ENCODE data around the gene MAPK4.
"Not testable (repeated sequence)": the region's sequence is repeated elsewhere in the genome, so short reads cannot be mapped to it uniquely, and the experiment has no call there.

Gene MAPK4

DNA sequence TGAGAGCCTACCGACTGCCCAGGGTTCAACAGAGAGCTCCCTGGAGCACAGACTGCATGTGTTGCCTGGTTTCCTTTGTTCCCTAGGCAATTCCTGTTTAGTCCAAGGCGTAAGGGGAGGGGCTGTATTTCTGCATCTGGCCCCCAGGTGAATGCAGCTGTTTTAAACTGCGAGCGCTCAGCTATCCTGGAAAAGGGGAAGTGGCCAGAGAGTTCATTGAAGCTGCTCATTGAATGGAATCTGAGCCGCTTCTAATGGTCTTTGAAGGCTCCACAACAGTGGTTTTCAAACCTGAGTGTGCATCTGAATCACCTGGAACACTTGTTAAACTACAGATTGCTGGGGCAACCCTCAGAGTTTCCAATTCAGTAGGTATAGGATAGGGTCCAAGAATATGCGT lies 18.1 kb downstream of the MAPK4 start:
- DNase-seq = no peak

DNA sequence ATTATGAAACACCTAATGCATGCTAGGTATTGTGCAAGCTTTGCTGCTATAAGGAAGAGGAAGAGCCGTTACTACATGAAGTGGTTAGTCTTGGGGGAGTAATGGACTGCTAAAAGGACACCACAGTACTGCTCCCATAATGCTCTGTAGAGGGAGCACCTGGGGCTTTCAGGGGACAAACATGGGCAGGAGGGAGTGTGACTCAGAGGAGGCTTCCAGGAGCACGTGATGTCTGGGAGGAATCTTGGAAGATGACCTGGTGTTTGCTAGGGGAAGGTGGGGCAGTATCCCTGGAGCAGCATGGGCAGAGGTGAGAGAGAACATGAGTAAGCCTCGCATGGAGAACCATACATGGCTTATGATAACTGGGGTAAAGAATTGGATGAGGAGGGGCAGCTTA lies 18.8 kb downstream of the MAPK4 start:
- DNase-seq = no peak

DNA sequence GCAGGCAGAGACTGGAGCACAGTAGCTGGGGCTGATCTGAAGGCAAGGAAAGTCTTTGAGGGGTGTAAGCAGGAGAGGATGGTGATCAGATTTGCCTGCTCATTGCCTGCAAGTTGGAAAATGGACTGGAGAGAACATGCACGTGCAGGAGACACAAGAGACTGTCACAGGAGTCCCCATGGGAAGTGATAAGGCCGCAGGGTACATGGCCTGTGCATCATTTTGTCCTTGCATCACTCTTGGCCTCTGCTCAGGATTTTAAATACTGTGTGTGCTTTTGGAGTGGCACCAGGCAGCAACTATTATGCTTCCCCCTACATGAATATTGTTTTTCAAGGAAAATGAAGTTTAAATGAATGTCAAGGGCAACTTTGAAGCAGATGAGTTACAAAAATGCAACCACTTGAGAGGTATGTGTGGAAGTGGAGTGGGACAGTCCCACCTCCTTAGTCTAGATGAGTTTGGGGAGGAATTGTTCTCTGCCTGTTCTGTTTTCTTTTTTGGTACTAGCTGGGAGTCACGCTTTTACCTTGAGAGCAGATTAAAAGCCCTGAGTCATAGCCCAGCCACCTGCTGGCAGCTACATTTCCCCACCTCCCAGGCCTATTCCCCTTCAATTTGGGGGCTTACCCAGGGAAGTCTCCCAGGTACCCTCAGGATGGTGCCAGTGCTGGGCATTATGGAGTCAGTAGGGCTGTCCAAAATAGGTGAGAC lies 19.3 kb downstream of the MAPK4 start:
- DNase-seq = no peak

DNA sequence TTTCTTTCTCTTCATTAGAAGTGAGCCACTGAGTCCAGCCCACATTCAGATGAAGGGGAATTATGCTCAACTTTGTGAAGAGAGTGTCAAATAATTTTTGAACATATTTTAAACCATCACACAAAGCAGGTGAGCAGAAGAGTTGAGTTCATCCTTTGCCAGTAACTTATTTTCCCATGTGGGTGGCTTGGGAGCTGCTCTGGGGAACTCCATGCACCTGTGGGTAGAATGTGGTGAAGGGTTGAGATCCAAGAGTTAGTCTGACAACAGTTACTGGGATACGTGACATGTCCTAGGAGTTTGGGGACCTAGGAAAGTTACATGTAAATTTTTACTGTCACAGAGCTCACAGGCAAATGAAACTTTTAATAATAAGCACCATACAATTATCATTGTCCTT lies 21.6 kb downstream of the MAPK4 start:
- DNase-seq = no peak

DNA sequence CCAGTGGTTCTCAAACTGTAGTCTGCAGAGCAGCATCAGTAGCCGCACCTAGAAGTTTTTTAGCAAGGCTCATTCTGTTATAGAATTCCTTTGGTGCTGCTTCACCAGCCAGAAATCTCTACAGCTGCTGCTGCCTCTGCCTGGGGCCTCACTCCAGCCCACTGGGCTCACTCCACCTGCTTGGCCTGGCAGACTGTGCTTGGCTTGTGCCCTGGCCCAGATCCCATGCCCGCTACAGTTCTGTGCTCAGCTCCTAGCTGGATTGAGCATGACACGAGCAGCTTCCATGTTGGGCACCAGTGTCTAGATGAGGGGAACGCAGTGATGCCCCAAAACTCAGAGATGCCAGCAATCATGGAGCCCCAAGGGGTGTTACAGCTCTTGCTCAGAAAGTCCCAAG lies 22.6 kb downstream of the MAPK4 start:
- no peak for DNase-seq

GRCh38 chr18:50586710-50587109 lies 26.8 kb downstream of the MAPK4 start:
- DNase-seq = no peak

DNA sequence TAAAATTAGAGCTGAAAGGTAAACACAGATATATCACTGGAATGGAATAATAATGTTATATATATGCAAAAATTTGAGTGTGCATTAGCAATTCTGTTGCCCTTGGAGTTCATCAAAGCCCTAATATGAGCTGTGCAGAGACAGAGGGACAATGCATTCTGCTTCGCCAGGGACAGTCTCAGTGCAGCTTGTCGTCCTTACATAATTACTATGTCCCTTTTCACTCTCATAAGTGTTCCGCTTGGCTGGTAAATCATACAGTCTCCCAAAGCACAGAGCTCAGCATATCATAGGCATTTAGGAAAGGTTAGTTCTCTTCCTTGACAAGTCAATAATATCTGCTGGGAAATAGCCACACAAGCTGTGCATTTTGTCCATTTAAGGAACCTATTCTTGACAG lies 30.7 kb downstream of the MAPK4 start:
- no peak for DNase-seq

DNA sequence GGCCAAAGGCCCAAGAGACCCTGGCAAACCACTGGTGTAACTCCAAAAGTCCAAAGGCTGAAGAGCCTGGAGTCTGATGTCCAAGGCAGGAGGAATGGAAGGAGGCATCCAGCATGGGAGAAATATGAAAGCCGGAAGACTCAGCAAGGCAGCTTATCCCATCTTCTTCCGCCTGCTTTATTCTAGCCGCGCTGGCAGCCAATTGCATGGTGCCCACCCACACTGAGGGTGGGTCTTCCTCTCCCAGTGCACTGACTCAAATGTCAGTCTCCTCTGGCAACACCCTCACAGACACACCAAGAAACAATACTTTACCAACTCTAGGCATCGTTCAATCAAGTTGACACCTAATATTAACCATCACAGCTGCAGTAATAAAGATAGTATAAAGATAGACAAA lies 34.1 kb downstream of the MAPK4 start:
- DNase-seq = no peak

GRCh38 chr18:50594942-50595341 lies 35.1 kb downstream of the MAPK4 start:
- DNase-seq = no peak

GRCh38 chr18:50602466-50602865 lies 42.6 kb downstream of the MAPK4 start:
- no peak for DNase-seq

GRCh38 chr18:50606609-50607008 lies 46.7 kb downstream of the MAPK4 start:
- DNase-seq = no peak

DNA sequence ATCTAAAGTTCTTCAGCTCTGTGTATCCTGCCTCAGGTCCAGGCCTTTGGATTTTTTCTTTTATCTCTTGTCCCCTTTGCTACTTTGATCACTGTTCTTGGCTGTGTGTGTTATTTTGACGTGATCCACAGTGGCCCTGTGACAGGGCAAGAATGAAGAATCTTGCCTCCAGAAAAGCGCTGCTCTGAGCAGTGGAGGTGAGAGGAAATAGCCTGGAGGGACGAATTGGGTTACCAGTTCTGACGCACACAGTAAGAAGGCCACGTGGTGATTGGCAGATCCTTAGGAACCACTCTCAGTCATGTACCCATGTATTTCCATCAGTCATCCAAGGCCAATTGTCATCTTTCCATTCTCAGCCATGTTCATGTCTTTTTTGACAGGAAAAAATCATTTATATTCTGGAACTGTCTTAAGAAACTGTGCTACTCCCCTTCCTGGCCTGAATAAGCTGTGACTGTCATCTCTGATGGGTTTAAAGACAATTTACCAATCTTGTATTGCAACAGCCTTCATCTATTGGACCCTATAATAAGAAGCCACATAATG lies 47.6 kb downstream of the MAPK4 start:
- no peak for DNase-seq

DNA sequence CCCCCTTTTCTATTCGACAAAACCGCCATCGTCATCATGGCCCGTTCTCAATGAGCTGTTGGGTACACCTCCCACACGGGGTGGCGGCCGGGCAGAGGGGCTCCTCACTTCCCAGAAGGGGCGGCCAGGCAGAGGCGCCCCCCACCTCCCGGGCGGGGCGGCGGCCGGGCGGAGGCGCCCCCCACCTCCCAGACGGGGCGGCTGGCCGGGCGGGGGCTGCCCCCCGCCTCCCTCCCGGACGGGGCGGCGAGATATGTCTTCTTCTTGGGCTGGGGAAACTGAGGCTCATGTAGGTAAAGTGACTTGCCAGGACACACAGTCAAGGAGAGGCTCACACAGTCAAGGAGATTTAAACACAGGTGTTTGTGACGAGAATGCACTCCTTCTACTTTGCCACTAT lies 49.3 kb downstream of the MAPK4 start:
- not testable (repeated sequence) for DNase-seq

DNA sequence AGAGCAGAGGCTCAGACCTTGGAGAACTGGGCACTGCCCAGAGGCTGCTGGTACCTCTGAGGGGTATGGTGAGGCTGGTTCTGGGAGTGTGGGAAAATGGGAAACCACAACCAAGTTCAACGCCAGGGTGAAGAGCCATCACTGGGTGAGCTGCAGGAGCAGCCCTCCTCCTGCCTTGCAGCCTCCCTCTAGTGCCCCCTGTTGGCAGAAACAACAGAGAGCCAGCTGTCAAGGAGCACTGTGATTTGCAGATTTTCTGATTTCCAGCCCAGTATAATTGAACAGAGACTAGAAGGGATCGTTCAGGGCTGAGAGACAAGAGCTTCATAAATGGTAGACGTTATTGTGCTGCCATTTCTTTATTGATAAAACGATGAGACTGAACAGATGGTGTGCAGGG lies 50.5 kb downstream of the MAPK4 start:
- no peak for DNase-seq

DNA sequence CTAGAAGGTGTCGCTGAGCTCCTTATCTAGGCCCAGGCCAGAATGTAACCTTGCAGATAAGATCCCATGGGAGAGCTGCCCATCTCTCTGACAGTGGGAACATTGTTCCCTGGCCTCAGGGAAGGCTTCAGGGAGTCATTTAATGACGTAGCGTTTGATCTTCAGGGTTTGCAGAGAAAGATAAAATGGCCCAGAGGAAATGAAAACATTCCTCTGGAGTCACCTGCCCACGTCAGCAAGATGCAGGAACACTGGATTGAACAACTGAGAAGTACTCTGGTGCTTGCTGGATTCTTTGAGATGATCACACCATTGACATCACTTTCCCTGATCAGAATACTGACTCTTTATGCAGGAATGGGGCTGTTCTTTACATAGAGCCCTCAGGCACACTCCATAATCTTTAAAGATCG lies 51.6 kb downstream of the MAPK4 start:
- no peak for DNase-seq

GRCh38 chr18:50614838-50615237 lies 55.0 kb downstream of the MAPK4 start:
- no peak for DNase-seq

- DNase-seq = no peak
Observed at GRCh38 chr18:50616484-50617048, 56.7 kb downstream of the MAPK4 start.

GRCh38 chr18:50619861-50620275 lies 60.0 kb downstream of the MAPK4 start:
- no peak for DNase-seq

DNA sequence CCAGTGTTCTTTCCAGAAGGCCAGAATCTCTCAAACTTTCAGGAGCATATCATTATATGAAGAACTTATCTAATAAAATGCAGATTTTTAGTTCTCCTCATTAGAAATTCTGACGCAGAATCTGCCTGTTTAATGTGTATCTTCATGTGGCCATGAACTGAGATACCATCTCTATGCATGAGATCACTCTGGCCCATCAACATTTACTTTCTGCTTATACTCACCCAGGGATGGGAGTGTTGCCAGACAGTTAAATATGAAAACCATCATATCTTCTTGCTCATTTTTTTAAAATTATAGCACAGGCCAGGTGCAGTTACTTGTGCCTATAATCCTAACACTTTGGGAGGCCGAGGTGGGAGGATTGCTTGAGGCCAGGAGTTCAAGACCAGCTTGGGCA lies 60.4 kb downstream of the MAPK4 start:
- DNase-seq = no peak

DNA sequence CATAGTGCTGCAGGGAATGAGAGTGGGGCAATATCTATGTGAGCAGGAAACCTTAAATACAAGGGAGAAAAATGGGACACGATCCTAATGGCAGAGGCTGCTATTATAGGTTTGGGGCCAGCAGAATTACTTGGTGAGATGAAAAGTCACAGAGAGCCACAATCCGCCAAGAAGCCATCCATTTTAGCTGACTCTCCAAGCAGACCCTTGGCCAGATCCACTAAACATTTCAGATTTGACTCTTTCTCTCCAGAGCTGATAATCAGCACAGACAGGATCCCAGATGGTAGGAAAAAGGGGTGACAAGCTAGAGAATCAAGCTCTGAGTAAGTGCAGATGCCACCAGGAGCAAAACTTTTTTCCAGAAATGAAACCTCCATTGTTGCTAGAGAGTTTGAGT lies 61.5 kb downstream of the MAPK4 start:
- no peak for DNase-seq

GRCh38 chr18:50622320-50622719 lies 62.4 kb downstream of the MAPK4 start:
- DNase-seq = no peak

DNA sequence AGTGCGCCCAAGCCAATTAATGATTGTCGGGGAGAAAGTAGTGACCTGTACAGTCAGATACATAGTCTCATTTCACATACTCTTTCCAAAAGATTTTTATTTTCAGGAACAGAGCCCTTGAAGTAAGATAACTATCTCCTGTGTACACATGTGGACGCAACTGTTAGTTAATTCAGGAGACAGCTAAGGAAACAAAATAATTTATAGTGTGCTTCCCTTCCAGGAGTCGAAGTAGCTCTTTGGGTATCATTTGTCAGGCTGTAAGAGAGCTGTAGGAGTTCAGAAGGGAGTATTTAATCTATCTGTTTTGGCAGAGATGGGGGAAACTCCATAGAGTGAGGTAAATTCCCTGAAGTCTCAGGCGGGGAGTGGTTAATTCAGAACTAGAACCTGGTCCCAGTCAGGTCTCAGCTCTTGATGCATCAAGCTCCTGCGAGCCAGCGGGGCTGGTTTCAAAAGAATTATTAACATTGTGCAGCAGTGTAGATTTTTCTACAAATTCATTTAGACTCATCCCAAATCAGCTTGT lies 63.0 kb downstream of the MAPK4 start:
- DNase-seq = no peak

GRCh38 chr18:50623694-50624352 lies 63.9 kb downstream of the MAPK4 start:
- no peak for DNase-seq

DNA sequence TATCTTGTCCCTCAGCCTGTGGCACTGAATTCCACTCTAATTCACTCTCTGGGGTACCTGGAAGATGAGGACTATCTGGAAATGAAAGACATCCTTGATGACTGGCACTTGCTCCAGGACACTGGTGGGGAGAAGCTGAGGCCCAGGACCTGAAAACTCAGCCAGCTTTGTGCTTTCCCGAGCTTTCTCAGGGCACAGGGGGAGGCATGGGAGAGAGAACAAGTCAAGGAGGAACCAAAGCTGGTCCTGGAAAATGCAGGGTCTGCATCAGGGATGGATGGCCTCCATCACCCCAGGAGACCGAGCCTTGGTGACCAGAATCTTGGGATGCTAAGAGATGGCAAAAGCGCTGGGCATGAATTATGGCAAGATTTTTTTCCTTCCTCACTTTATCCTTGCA lies 65.1 kb downstream of the MAPK4 start:
- no peak for DNase-seq

Data from NCI-H1048 (cell line).